ENCODE results near the gene PEA15.

PEA15 gene

GRCh38 chr1:160264795-160265307 is 59.7 kb downstream of the PEA15 start:
- H3K4me3 ChIP-seq = no peak overlapping the region
- TF ChIP-seq, protein P1, sequence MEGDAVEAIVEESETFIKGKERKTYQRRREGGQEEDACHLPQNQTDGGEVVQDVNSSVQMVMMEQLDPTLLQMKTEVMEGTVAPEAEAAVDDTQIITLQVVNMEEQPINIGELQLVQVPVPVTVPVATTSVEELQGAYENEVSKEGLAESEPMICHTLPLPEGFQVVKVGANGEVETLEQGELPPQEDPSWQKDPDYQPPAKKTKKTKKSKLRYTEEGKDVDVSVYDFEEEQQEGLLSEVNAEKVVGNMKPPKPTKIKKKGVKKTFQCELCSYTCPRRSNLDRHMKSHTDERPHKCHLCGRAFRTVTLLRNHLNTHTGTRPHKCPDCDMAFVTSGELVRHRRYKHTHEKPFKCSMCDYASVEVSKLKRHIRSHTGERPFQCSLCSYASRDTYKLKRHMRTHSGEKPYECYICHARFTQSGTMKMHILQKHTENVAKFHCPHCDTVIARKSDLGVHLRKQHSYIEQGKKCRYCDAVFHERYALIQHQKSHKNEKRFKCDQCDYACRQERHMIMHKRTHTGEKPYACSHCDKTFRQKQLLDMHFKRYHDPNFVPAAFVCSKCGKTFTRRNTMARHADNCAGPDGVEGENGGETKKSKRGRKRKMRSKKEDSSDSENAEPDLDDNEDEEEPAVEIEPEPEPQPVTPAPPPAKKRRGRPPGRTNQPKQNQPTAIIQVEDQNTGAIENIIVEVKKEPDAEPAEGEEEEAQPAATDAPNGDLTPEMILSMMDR (IDR thresholded peaks at IDR 0.05) = no peak
- no peak for DNase-seq (ENCODE audit: low spot score)
- no peak overlapping the region for H3K27ac ChIP-seq

All from coronary artery (tissue), 2 donors.